GM23338 (cell line): Measurements from ENCODE around the gene CLTA. TPM values are rescaled to one million over a fixed set of nuclear protein-coding genes. Genes with fewer than 3 reads are reported as not detected.

Source experiments
- ATAC-seq: fragments of 200-7000 bp; cut with Tn5 transposase; 3 replicates; pipeline ENCODE4 v1.9.1; 2020
- DNase-seq: peaks from one replicate; pipeline ENCODE4 v3.0.0-alpha.2; 2015; ENCODE audit warnings: low spot score
- H2AFZ ChIP-seq: fragments of 200-600 bp; sonication (generic); 2 replicates; pipeline ENCODE4 v1.8.0; 2016; ENCODE audit warnings: antibody characterized with exemption, mild to moderate bottlenecking, moderate library complexity
- H3F3A ChIP-seq: fragments of 200-600 bp; sonication (generic); replicated peaks from 2 replicates; pipeline ENCODE4 v1.8.0; 2017; ENCODE audit warnings: antibody characterized with exemption, mixed run types, low read depth
- H3K27ac ChIP-seq: fragments of 200-600 bp; sonication (generic); 2 replicates; pipeline ENCODE4 v1.6.1; 2016; ENCODE audit warnings: low read depth
- H3K27me3 ChIP-seq: fragments of 200-600 bp; sonication (generic); 2 replicates; pipeline ENCODE4 v1.8.0; 2016; ENCODE audit warnings: mild to moderate bottlenecking, mixed run types, moderate library complexity; ENCODE audit not compliant: insufficient read depth
- H3K36me3 ChIP-seq: fragments of 200-600 bp; sonication (generic); 2 replicates; pipeline ENCODE4 v1.8.0; 2016; ENCODE audit warnings: mild to moderate bottlenecking; ENCODE audit not compliant: insufficient read depth
- H3K4me1 ChIP-seq: fragments of 200-600 bp; sonication (generic); 2 replicates; pipeline ENCODE4 v1.8.0; 2016; ENCODE audit warnings: mild to moderate bottlenecking, moderate library complexity; ENCODE audit not compliant: insufficient read depth
- H3K4me2 ChIP-seq: fragments of 200-600 bp; sonication (generic); 2 replicates; pipeline ENCODE4 v1.7.1; 2017; ENCODE audit warnings: mixed run types
- H3K4me3 ChIP-seq: fragments of 200-600 bp; sonication (generic); 2 replicates; pipeline ENCODE4 v1.6.1; 2016; ENCODE audit warnings: mixed run types
- H3K79me2 ChIP-seq: fragments of 200-600 bp; sonication (generic); replicated peaks from 2 replicates; pipeline ENCODE4 v1.8.0; 2017; ENCODE audit warnings: mild to moderate bottlenecking; ENCODE audit not compliant: insufficient read depth
- H3K9me2 ChIP-seq: fragments of 200-600 bp; sonication (generic); 2 replicates; pipeline ENCODE4 v1.8.0; 2017; ENCODE audit not compliant: insufficient read depth
- H4K20me1 ChIP-seq: fragments of 200-600 bp; sonication (generic); replicated peaks from 2 replicates; pipeline ENCODE4 v1.8.0; 2017; ENCODE audit warnings: mild to moderate bottlenecking; ENCODE audit not compliant: insufficient read depth
- H3K27ac Mint-ChIP-seq: 2 replicates; pipeline ENCODE4 v1.8.0; 2020; ENCODE audit warnings: inconsistent platforms, mild to moderate bottlenecking, moderate library complexity, mixed read lengths
- H3K27me3 Mint-ChIP-seq: 3 replicates; pipeline ENCODE4 v1.8.0; 2022; ENCODE audit warnings: low read depth, mild to moderate bottlenecking, moderate library complexity, mixed read lengths, inconsistent platforms; ENCODE audit not compliant: insufficient read depth, poor library complexity
- H3K36me3 Mint-ChIP-seq: 3 replicates; pipeline ENCODE4 v1.8.0; 2021; ENCODE audit warnings: low read depth, mild to moderate bottlenecking, inconsistent platforms, moderate library complexity, mixed read lengths
- H3K4me1 Mint-ChIP-seq: 3 replicates; pipeline ENCODE4 v1.8.0; 2020; ENCODE audit warnings: mild to moderate bottlenecking, inconsistent platforms, mixed read lengths
- H3K4me3 Mint-ChIP-seq: 3 replicates; pipeline ENCODE4 v1.8.0; 2021; ENCODE audit warnings: moderate library complexity, mild to moderate bottlenecking, inconsistent platforms, mixed read lengths
- H3K9me3 Mint-ChIP-seq: 3 replicates; pipeline ENCODE4 v1.8.0; 2020; ENCODE audit warnings: moderate library complexity, mild to moderate bottlenecking, inconsistent platforms, mixed read lengths
- CREB1 ChIP-seq: fragments of 250-450 bp; sonication (Bioruptor Pico); IDR thresholded peaks from 2 replicates; pipeline ENCODE4 v1.5.0; 2020; ENCODE audit warnings: low read depth, mild to moderate bottlenecking, moderate library complexity
- EZH2 ChIP-seq: fragments of 200-600 bp; sonication (generic); IDR thresholded peaks from one replicate; pipeline ENCODE4 v1.8.0; 2017; ENCODE audit warnings: antibody characterized with exemption, mild to moderate bottlenecking, low read depth; ENCODE audit not compliant: unreplicated experiment
- EZH2phosphoT487 ChIP-seq: fragments of 200-600 bp; sonication (generic); IDR thresholded peaks from one replicate; pipeline ENCODE4 v1.8.1; 2018; ENCODE audit warnings: antibody characterized with exemption; ENCODE audit not compliant: unreplicated experiment
- JUNB ChIP-seq: IDR thresholded peaks from one replicate; pipeline ENCODE4 v1.6.1; 2016; ENCODE audit warnings: antibody characterized with exemption; ENCODE audit not compliant: unreplicated experiment
- NANOG ChIP-seq: IDR thresholded peaks from 2 replicates; pipeline ENCODE4 v1.6.1; 2016; ENCODE audit warnings: antibody characterized with exemption, borderline replicate concordance
- POLR2AphosphoS5 ChIP-seq: IDR thresholded peaks from 2 replicates; pipeline ENCODE4 v1.6.1; 2016; ENCODE audit warnings: antibody characterized with exemption, low read depth
- STAT1 ChIP-seq: IDR thresholded peaks from one replicate; pipeline ENCODE4 v1.6.1; 2016; ENCODE audit warnings: antibody characterized with exemption; ENCODE audit not compliant: unreplicated experiment
- ZNF114 ChIP-seq: fragments of 250-450 bp; sonication (Bioruptor Pico); IDR thresholded peaks from 2 replicates; pipeline ENCODE4 v1.5.0; 2020; ENCODE audit warnings: mild to moderate bottlenecking, moderate library complexity
- ZNF331 ChIP-seq: fragments of 250-450 bp; sonication (Bioruptor Pico); IDR thresholded peaks from 2 replicates; pipeline ENCODE4 v1.5.0; 2020; ENCODE audit warnings: low read depth, mild to moderate bottlenecking, moderate library complexity
- ZNF462 ChIP-seq: fragments of 250-450 bp; sonication (Bioruptor Pico); IDR thresholded peaks from 2 replicates; pipeline ENCODE4 v1.5.0; 2020; ENCODE audit warnings: mild to moderate bottlenecking, moderate library complexity
- polyA plus RNA-seq: library from polyadenylated mRNA; unstranded; fragments of >200 nt; fragmentation: Nextera tagmentation; extraction: Ambion mirVana; gene quantifications from 2 replicates; pipeline ENCODE4 v1.2.1, GENCODE V29; 2016
- total RNA-seq: library from RNA; depleted of rRNA; stranded (reverse); fragments of >200 nt; shearing (Covaris generic); gene quantifications from 2 replicates; pipeline ENCODE4 v1.2.3, GENCODE V29; 2014
- TF ChIP-seq, protein P1 (sequence below): IDR thresholded peaks from one replicate; pipeline ENCODE4 v1.6.1; 2018; ENCODE audit warnings: antibody characterized with exemption; ENCODE audit not compliant: unreplicated experiment
- TF ChIP-seq, protein P2 (sequence below), 2 experiments: fragments of 200-600 bp in 1 of 2; sonication (generic) in 1 of 2; conservative IDR thresholded peaks; 2 replicates each; pipeline versions ENCODE4 v1.5.1 to v1.6.1; 2016 to 2017; ENCODE audit warnings: antibody characterized with exemption in 2 of 2, low read depth in 2 of 2, mild to moderate bottlenecking in 2 of 2, moderate library complexity in 1 of 2
- TF ChIP-seq, protein P3 (sequence below): IDR thresholded peaks from 2 replicates; pipeline ENCODE4 v1.6.1; 2016; ENCODE audit warnings: antibody characterized with exemption

The CLTA gene
- total and polyA plus RNA-seq, 2 experiments from 2014 or later, result 223 to 259 TPM

- peaks cover 10% of the 10 kb centered on the region for H3K27me3 Mint-ChIP-seq
- Histone ChIP-seq H3K4me3 (no peak overlapping the region), H3K4me2 (no peak overlapping the region), H3K9me2 (no peaks in the 10 kb centered on the region), H4K20me1 (no peaks in the 10 kb centered on the region), H3F3A (no peaks in the 10 kb centered on the region), H3K36me3 (no peaks in the 10 kb centered on the region), H3K27me3 (no peaks in the 10 kb centered on the region), H3K4me1 (no peaks in the 10 kb centered on the region), H3K79me2 (no peaks in the 10 kb centered on the region), H2AFZ (no peak overlapping the region), H3K27ac (no peak overlapping the region)
- peaks cover 6% of the 10 kb centered on the region for H3K4me1 Mint-ChIP-seq
- no peak overlapping the region for H3K27ac Mint-ChIP-seq
- peaks cover 12% of the 10 kb centered on the region for H3K36me3 Mint-ChIP-seq
- no peak overlapping the region for H3K4me3 Mint-ChIP-seq
- TF ChIP-seq, protein P1, sequence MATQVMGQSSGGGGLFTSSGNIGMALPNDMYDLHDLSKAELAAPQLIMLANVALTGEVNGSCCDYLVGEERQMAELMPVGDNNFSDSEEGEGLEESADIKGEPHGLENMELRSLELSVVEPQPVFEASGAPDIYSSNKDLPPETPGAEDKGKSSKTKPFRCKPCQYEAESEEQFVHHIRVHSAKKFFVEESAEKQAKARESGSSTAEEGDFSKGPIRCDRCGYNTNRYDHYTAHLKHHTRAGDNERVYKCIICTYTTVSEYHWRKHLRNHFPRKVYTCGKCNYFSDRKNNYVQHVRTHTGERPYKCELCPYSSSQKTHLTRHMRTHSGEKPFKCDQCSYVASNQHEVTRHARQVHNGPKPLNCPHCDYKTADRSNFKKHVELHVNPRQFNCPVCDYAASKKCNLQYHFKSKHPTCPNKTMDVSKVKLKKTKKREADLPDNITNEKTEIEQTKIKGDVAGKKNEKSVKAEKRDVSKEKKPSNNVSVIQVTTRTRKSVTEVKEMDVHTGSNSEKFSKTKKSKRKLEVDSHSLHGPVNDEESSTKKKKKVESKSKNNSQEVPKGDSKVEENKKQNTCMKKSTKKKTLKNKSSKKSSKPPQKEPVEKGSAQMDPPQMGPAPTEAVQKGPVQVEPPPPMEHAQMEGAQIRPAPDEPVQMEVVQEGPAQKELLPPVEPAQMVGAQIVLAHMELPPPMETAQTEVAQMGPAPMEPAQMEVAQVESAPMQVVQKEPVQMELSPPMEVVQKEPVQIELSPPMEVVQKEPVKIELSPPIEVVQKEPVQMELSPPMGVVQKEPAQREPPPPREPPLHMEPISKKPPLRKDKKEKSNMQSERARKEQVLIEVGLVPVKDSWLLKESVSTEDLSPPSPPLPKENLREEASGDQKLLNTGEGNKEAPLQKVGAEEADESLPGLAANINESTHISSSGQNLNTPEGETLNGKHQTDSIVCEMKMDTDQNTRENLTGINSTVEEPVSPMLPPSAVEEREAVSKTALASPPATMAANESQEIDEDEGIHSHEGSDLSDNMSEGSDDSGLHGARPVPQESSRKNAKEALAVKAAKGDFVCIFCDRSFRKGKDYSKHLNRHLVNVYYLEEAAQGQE, result no peak
- TF ChIP-seq NANOG, result no peak
- no peak for TF ChIP-seq ZNF114 (CRISPR knock-in tag)
- no peak for TF ChIP-seq ZNF331 (CRISPR knock-in tag)
- no peak for TF ChIP-seq CREB1
- TF ChIP-seq, protein P2, sequence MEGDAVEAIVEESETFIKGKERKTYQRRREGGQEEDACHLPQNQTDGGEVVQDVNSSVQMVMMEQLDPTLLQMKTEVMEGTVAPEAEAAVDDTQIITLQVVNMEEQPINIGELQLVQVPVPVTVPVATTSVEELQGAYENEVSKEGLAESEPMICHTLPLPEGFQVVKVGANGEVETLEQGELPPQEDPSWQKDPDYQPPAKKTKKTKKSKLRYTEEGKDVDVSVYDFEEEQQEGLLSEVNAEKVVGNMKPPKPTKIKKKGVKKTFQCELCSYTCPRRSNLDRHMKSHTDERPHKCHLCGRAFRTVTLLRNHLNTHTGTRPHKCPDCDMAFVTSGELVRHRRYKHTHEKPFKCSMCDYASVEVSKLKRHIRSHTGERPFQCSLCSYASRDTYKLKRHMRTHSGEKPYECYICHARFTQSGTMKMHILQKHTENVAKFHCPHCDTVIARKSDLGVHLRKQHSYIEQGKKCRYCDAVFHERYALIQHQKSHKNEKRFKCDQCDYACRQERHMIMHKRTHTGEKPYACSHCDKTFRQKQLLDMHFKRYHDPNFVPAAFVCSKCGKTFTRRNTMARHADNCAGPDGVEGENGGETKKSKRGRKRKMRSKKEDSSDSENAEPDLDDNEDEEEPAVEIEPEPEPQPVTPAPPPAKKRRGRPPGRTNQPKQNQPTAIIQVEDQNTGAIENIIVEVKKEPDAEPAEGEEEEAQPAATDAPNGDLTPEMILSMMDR (conservative IDR thresholded peaks at IDR 0.05; ENCODE audit: low read depth in 2 of 2), result no peak
- TF ChIP-seq, protein P3, sequence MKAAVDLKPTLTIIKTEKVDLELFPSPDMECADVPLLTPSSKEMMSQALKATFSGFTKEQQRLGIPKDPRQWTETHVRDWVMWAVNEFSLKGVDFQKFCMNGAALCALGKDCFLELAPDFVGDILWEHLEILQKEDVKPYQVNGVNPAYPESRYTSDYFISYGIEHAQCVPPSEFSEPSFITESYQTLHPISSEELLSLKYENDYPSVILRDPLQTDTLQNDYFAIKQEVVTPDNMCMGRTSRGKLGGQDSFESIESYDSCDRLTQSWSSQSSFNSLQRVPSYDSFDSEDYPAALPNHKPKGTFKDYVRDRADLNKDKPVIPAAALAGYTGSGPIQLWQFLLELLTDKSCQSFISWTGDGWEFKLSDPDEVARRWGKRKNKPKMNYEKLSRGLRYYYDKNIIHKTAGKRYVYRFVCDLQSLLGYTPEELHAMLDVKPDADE, result no peak
- no peak for TF ChIP-seq ZNF462
- TF ChIP-seq EZH2phosphoT487, result no peak
- no peak for TF ChIP-seq EZH2
- TF ChIP-seq JUNB, result no peak
- TF ChIP-seq POLR2AphosphoS5, result no peak
- no peak for TF ChIP-seq STAT1
- ATAC-seq (no peak), DNase-seq (no peak)
- H3K9me3 Mint-ChIP-seq, result peaks cover 19% of the 10 kb centered on the region
Measured at GRCh38 chr9:36150574-36151315, 40.0 kb upstream of the CLTA start.
